PC-3 (cell line): ENCODE measurements around the gene NPB. TPM values are rescaled to one million over a fixed set of nuclear protein-coding genes. Genes with fewer than 3 reads are reported as not detected.

ENCODE experiments used
- ATAC-seq: fragments of 200-7000 bp; cut with Tn5 transposase; 2 replicates; pipeline ENCODE4 v1.9.1; 2020; ENCODE audit warnings: mild to moderate bottlenecking, moderate library complexity
- BruUV-seq: library from RNA; stranded (reverse); fragments of 400-500 nt; replicated peaks from 2 replicates; lab custom pipeline; 2021; lab: Mats Ljungman, UMichigan
- CTCF ChIA-PET: fragments of 300-600 bp; sonication (Branson Sonifier 250); formaldehyde crosslinking; loops from one replicate; lab custom pipeline; 2022; ENCODE audit warnings: antibody characterized with exemption; lab: Charles Lee
- POLR2A ChIA-PET: fragments of 300-600 bp; sonication (Branson Sonifier 250); formaldehyde crosslinking; loops from one replicate; lab custom pipeline; 2022; ENCODE audit warnings: antibody characterized with exemption; ENCODE audit not compliant: unreplicated experiment; lab: Charles Lee
- DNase-seq: peaks from one replicate; pipeline ENCODE4 v3.0.0-alpha.2; 2015
- H2AFZ ChIP-seq: fragments of 300-600 bp; sonication (generic); 2 replicates; pipeline ENCODE4 v1.6.0; 2016; ENCODE audit warnings: antibody characterized with exemption, low read length
- H3F3A ChIP-seq: fragments of 300-600 bp; sonication (generic); one replicate; pipeline ENCODE4 v1.6.0; 2017; ENCODE audit warnings: antibody characterized with exemption, low read length, control low read depth, mild to moderate bottlenecking; ENCODE audit not compliant: unreplicated experiment
- H3K27ac ChIP-seq: fragments of 300-600 bp; sonication (generic); 2 replicates; pipeline ENCODE4 v1.5.1; 2016; ENCODE audit warnings: mild to moderate bottlenecking, low read length
- H3K27me3 ChIP-seq: fragments of 300-600 bp; sonication (generic); 2 replicates; pipeline ENCODE4 v1.6.1; 2016; ENCODE audit warnings: low read length, mixed read lengths
- H3K36me3 ChIP-seq: fragments of 300-600 bp; sonication (generic); 2 replicates; pipeline ENCODE4 v1.6.1; 2016; ENCODE audit warnings: low read depth, mixed run types, low read length, mixed read lengths
- H3K4me1 ChIP-seq: fragments of 300-600 bp; sonication (generic); 2 replicates; pipeline ENCODE4 v1.5.1; 2016; ENCODE audit warnings: low read length; ENCODE audit not compliant: insufficient read depth
- H3K4me2 ChIP-seq: fragments of 300-600 bp; sonication (generic); 2 replicates; pipeline ENCODE4 v1.6.0; 2016; ENCODE audit warnings: low read length
- H3K4me3 ChIP-seq: fragments of 300-600 bp; sonication (generic); 2 replicates; pipeline ENCODE4 v1.5.1; 2016; ENCODE audit warnings: mild to moderate bottlenecking, low read length, mixed read lengths
- H3K79me2 ChIP-seq: fragments of 300-600 bp; sonication (generic); 2 replicates; pipeline ENCODE4 v1.6.1; 2017; ENCODE audit warnings: low read length, mixed read lengths
- H3K9ac ChIP-seq: fragments of 300-600 bp; sonication (generic); 2 replicates; pipeline ENCODE4 v1.6.0; 2016; ENCODE audit warnings: mild to moderate bottlenecking, low read length
- H3K9me2 ChIP-seq: fragments of 300-600 bp; sonication (generic); replicated peaks from 2 replicates; pipeline ENCODE4 v1.6.1; 2016; ENCODE audit warnings: mixed run types, low read length, mixed read lengths
- H3K9me3 ChIP-seq: fragments of 300-600 bp; sonication (generic); 2 replicates; pipeline ENCODE4 v1.6.1; 2016; ENCODE audit warnings: low read length, mixed read lengths
- H4K20me1 ChIP-seq: fragments of 300-600 bp; sonication (generic); 2 replicates; pipeline ENCODE4 v1.6.1; 2016; ENCODE audit warnings: low read length, mixed read lengths
- EZH2 ChIP-seq: fragments of 300-600 bp; sonication (generic); IDR thresholded peaks from one replicate; pipeline ENCODE4 v1.6.1; 2017; ENCODE audit warnings: antibody characterized with exemption, mild to moderate bottlenecking, low read length; ENCODE audit not compliant: unreplicated experiment
- EZH2phosphoT487 ChIP-seq: fragments of 300-600 bp; sonication (generic); IDR thresholded peaks from 2 replicates; pipeline ENCODE4 v1.6.1; 2018; ENCODE audit warnings: mild to moderate bottlenecking, antibody characterized with exemption, low read length, borderline replicate concordance
- intact Hi-C: fragments of 100-400 bp; cut with micrococcal nuclease; formaldehyde crosslinking; loops from 2 replicates; pipeline ENCODE4 v1.9.0; 2023
- total RNA-seq: library from RNA; depleted of rRNA; stranded (reverse); fragments of >200 nt; gene quantifications from 2 replicates; pipeline ENCODE4 v1.2.3, GENCODE V29; 2014
- TF ChIP-seq, protein P1 (sequence below): fragments of 300-600 bp; sonication (generic); conservative IDR thresholded peaks from 2 replicates; pipeline ENCODE4 v1.5.1; 2017; ENCODE audit warnings: antibody characterized with exemption, low read depth, mild to moderate bottlenecking, low read length

The NPB gene
- total RNA-seq, 1 experiment from 2014 or later: 0.07 TPM

DNA sequence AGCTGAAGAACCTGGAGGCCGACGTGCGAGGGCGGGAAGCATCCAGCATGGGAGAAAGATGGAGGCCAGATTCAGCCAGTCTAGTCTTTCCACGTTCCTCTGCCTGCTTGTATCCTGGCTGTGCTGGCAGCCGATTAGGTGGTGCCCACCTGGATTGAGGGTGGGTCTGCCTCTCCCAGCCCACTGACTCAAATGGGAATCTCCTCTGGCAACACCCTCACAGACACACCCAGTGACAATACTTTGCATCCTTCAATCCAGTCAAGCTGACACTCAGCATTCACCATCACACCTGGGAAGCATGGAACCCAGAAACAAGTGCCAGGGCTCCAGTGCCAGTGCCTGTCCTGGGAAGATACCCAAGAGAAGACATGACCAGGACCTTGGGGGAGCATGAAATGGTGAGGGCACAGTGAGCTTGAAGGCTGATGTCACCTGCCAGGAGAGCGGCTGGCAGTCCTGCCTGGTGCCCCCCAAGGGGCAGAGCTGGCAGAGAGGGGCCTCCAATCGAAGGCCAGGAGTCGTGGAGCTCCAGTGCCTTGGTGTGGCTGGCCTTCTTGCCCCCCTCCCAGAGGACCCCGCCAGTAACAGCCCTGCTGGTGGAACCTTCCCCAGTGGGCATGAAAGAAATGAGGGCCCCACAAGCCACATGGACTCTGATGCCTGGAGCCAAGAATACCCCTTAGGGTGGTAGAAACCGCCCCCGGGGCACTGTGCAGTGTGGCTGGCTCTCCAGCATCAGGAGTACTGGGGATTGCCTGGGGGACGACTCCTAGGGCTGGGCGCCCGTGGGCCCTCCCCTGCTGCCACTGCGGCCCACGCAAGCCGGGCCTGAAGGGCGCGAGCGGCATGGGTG, 643 bp upstream of the NPB start:
- peaks cover 18% of the 10 kb centered on the region for H3F3A ChIP-seq
- H3K27ac ChIP-seq: no peak overlapping the region
- no peak overlapping the region for H2AFZ ChIP-seq
- POLR2A ChIA-PET: no interaction called here
- H3K9me2 ChIP-seq: no peaks in the 10 kb centered on the region
- H3K9me3 ChIP-seq: no peaks in the 10 kb centered on the region
- H4K20me1 ChIP-seq: no peaks in the 10 kb centered on the region
- BruUV-seq: TSS peak; percentile 16
- TF ChIP-seq EZH2: no peak
- no peak for TF ChIP-seq EZH2phosphoT487
- TF ChIP-seq, protein P1, sequence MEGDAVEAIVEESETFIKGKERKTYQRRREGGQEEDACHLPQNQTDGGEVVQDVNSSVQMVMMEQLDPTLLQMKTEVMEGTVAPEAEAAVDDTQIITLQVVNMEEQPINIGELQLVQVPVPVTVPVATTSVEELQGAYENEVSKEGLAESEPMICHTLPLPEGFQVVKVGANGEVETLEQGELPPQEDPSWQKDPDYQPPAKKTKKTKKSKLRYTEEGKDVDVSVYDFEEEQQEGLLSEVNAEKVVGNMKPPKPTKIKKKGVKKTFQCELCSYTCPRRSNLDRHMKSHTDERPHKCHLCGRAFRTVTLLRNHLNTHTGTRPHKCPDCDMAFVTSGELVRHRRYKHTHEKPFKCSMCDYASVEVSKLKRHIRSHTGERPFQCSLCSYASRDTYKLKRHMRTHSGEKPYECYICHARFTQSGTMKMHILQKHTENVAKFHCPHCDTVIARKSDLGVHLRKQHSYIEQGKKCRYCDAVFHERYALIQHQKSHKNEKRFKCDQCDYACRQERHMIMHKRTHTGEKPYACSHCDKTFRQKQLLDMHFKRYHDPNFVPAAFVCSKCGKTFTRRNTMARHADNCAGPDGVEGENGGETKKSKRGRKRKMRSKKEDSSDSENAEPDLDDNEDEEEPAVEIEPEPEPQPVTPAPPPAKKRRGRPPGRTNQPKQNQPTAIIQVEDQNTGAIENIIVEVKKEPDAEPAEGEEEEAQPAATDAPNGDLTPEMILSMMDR: no peak
- no peaks in the 10 kb centered on the region for H3K27me3 ChIP-seq
- H3K4me3 ChIP-seq: no peak overlapping the region
- CTCF ChIA-PET: no interaction called here
- intact Hi-C loops: no loop called here
- no peak overlapping the region for H3K9ac ChIP-seq
- H3K4me2 ChIP-seq: no peak overlapping the region
- H3K4me1 ChIP-seq: peaks cover 32% of the 10 kb centered on the region
- ATAC-seq (no peak), DNase-seq (no peak)
- peaks cover 6% of the 10 kb centered on the region; the same call in 1 of the 2 replicates for H3K36me3 ChIP-seq
- H3K79me2 ChIP-seq: peaks cover 12% of the 10 kb centered on the region; the same call in 1 of the 2 replicates

DNA sequence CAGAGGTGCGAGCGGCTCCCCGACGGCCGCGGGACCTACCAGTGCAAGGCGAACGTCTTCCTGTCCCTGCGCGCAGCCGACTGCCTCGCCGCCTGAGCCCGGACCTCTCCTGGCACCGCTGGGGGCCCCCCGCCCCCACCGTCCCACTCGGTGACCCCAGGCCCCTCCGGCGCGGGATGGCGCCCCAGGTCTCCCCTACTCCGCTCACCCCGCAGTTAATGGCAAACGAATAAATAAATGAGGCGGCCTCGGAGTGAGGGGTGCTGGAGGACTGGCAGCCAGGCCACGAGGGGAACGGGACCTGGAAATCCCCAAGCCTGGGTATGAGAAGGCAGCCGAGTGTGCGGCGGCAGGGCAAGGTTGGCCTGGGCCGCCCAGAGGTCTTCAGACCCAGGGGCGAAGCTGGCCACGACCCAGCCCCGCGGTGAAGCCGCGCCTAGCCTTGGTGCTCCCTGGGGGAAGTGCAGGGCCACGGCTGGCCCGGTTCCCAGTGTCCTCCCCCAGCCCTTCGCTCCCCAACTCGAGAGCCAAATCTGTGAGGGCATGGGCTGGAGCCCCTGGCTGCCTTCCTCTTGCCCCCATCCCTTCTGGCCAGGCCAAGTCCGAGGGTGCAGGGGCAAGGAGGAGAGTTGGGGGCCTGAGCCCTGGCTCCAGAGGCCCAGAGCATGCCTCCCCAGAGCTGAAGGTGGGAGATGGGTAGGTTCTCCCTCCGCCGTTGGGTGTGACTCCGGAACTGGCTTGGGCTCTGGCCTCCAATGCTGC, 796 bp downstream of the NPB start:
- peaks cover 12% of the 10 kb centered on the region; the same call in 1 of the 2 replicates for H3K79me2 ChIP-seq
- H3K4me2 ChIP-seq: no peak overlapping the region
- H2AFZ ChIP-seq: no peak overlapping the region
- intact Hi-C loops: no loop called here
- ChIA-PET POLR2A (no interaction called here), CTCF (no interaction called here)
- H3K4me1 ChIP-seq: peaks cover 20% of the 10 kb centered on the region
- ATAC-seq (no peak), DNase-seq (no peak)
- no TSS peak for BruUV-seq
- H4K20me1 ChIP-seq: no peaks in the 10 kb centered on the region
- no peaks in the 10 kb centered on the region for H3K9me3 ChIP-seq
- H3K36me3 ChIP-seq: peaks cover 6% of the 10 kb centered on the region; the same call in 1 of the 2 replicates
- no peaks in the 10 kb centered on the region for H3K9me2 ChIP-seq
- H3K9ac ChIP-seq: no peak overlapping the region
- no peak overlapping the region for H3K4me3 ChIP-seq
- TF ChIP-seq, protein P1: no peak
- TF ChIP-seq EZH2phosphoT487 (no peak), EZH2 (no peak)
- H3K27ac ChIP-seq: no peak overlapping the region
- peaks cover 11% of the 10 kb centered on the region for H3F3A ChIP-seq
- H3K27me3 ChIP-seq: no peaks in the 10 kb centered on the region
